ENCODE data around the gene NAGS. TPM values are rescaled to one million over a fixed set of nuclear protein-coding genes. Genes with fewer than 3 reads are reported as not detected.
"Not testable (repeated sequence)": the region's sequence is repeated elsewhere in the genome, so short reads cannot be mapped to it uniquely, and the experiment has no call there.

NAGS gene
- total RNA-seq (0.39 TPM), polyA plus RNA-seq (1 to 10 TPM; 1.2 to 1.9 (median 1.3) TPM)

DNA sequence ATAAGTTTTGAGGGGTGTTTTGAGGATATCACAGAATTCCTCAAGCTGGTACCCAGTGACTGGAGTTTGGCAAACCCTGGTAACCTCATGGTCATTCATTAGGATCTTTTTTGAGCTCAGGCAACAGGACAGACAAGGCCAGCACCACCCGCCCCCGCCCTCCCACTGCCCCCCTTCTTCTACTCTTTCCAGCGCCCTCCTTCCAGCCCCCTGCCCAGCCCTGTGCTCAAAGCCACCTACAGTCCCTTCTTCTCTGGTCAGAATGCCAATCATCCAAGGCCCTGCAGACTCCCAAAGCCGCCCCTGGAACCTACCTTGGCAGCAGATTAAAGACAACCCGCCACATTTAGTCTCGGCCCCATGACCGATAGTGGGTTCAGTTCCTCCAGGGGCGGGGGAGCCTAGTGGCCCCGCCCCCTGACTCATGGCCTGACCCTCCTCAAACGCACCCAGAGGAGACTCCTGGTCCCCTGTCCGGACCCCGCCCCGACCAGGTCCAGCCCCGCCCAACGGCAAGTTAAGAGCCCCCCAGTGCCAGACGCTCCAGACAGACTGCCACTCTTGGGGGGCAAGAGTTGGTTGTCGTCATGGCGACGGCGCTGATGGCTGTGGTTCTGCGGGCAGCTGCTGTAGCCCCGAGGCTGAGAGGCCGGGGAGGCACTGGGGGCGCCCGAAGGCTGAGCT is at the start of gene NAGS:
Gene NAGS (plus strand): TSS at position 546 of the 684 bp plus-strand sequence. CDS start 42 bp downstream, at position 588.
- Mint-ChIP-seq H3K36me3 (peaks cover under 1% of the 10 kb centered on the region), H3K27me3 (peaks cover 44% of the 10 kb centered on the region), H3K4me3 (peak within 1 kb of the TSS; percentile 68 to 91 (median 74)), H3K9me3 (no peaks in the 10 kb centered on the region), H3K4me1 (peaks cover 0 to 30% (median 16%) of the 10 kb centered on the region in 4 donors), H3K27ac (peak within 1 kb of the TSS in 1 of 3 donors; percentile 71)
- no peaks in the 10 kb centered on the region for H3K27me3 ChIP-seq (ENCODE audit: control insufficient read depth, insufficient read depth, low read length)
- H3K9me3 ChIP-seq (ENCODE audit: control insufficient read depth in 2 of 2, low read length in 2 of 2): no peaks in the 10 kb centered on the region
- no peaks in the 10 kb centered on the region for H3K36me3 ChIP-seq (ENCODE audit: control insufficient read depth, insufficient read depth, low read length)
- no peak within 1 kb of the TSS for H3K27ac ChIP-seq (ENCODE audit: insufficient read depth, low read length, poor library complexity, severe bottlenecking)
- peaks cover 44% of the 10 kb centered on the region for H3K4me1 ChIP-seq (ENCODE audit: control insufficient read depth, insufficient read depth, low read length, poor library complexity, severe bottlenecking)
- ATAC-seq (ENCODE audit: low read depth in 2 of 2) (no peak), DNase-seq (no peak)
- no peak within 1 kb of the TSS for H3K4me3 ChIP-seq (ENCODE audit: low read depth, low read length)

DNA sequence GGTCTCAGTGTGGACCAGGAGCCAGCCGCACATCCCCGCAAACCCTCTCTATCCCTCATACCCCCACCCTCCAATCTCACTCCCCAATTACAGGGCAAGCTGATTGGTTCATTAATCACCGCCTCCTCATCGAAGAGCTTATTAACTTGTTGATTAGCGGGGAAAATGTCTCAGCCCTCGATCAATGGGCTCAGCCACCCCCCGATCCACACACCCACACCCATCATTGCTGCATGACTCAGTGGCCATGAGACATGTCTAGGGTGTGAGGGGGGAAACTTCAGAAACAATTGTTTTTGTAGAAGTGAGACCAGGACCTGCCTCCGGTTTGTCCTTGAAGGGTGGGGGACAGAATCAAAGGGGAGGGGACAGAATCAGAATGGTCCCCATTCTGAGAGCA is 48.2 kb upstream of the NAGS start:
- Mint-ChIP-seq H3K9me3 (peaks cover 0 to 2% (median 0%) of the 10 kb centered on the region in 7 donors), H3K27ac (no peak overlapping the region), H3K27me3 (peaks cover 61% of the 10 kb centered on the region), H3K36me3 (peaks cover 5% of the 10 kb centered on the region), H3K4me3 (no peak overlapping the region), H3K4me1 (peaks cover 0 to 5% (median 0%) of the 10 kb centered on the region in 4 donors)
- ATAC-seq (ENCODE audit: low read depth in 2 of 2): no peak
- Histone ChIP-seq H3K27ac (ENCODE audit: insufficient read depth, low read length, poor library complexity, severe bottlenecking) (no peak overlapping the region), H3K27me3 (ENCODE audit: control insufficient read depth, insufficient read depth, low read length) (peaks cover 9% of the 10 kb centered on the region), H3K4me1 (ENCODE audit: control insufficient read depth, insufficient read depth, low read length, poor library complexity, severe bottlenecking) (peaks cover 4% of the 10 kb centered on the region), H3K36me3 (ENCODE audit: control insufficient read depth, insufficient read depth, low read length) (no peaks in the 10 kb centered on the region), H3K9me3 (ENCODE audit: control insufficient read depth in 2 of 2, low read length in 2 of 2) (no peaks in the 10 kb centered on the region), H3K4me3 (ENCODE audit: low read depth, low read length) (no peak overlapping the region)
- no peak for DNase-seq

GRCh38 chr17:43958748-43959352 is 45.6 kb upstream of the NAGS start:
- Mint-ChIP-seq H3K27ac (no peak overlapping the region), H3K36me3 (no peaks in the 10 kb centered on the region), H3K4me1 (no peaks in the 10 kb centered on the region), H3K9me3 (peaks cover 0 to 2% (median 0%) of the 10 kb centered on the region in 7 donors), H3K4me3 (no peak overlapping the region), H3K27me3 (peaks cover 58% of the 10 kb centered on the region)
- peaks cover 6% of the 10 kb centered on the region for H3K27me3 ChIP-seq (ENCODE audit: control insufficient read depth, insufficient read depth, low read length)
- no peaks in the 10 kb centered on the region for H3K4me1 ChIP-seq (ENCODE audit: control insufficient read depth, insufficient read depth, low read length, poor library complexity, severe bottlenecking)
- no peak overlapping the region for H3K4me3 ChIP-seq (ENCODE audit: low read depth, low read length)
- H3K9me3 ChIP-seq (ENCODE audit: control insufficient read depth in 2 of 2, low read length in 2 of 2): no peaks in the 10 kb centered on the region
- H3K36me3 ChIP-seq (ENCODE audit: control insufficient read depth, insufficient read depth, low read length): no peaks in the 10 kb centered on the region
- H3K27ac ChIP-seq (ENCODE audit: insufficient read depth, low read length, poor library complexity, severe bottlenecking): no peak overlapping the region
- no peak for ATAC-seq (ENCODE audit: low read depth in 2 of 2)
- no peak for DNase-seq

GRCh38 chr17:43961292-43961691 is 43.1 kb upstream of the NAGS start:
- H3K27ac ChIP-seq (ENCODE audit: insufficient read depth, low read length, poor library complexity, severe bottlenecking); H3K4me1 ChIP-seq (ENCODE audit: control insufficient read depth, insufficient read depth, low read length, poor library complexity, severe bottlenecking); H3K36me3 Mint-ChIP-seq; H3K4me3 ChIP-seq (ENCODE audit: low read depth, low read length); DNase-seq; H3K27me3 ChIP-seq (ENCODE audit: control insufficient read depth, insufficient read depth, low read length); H3K36me3 ChIP-seq (ENCODE audit: control insufficient read depth, insufficient read depth, low read length); H3K27ac Mint-ChIP-seq; ATAC-seq (ENCODE audit: low read depth in 2 of 2); H3K9me3 Mint-ChIP-seq; H3K4me3 Mint-ChIP-seq; H3K9me3 ChIP-seq (ENCODE audit: control insufficient read depth in 2 of 2, low read length in 2 of 2); H3K4me1 Mint-ChIP-seq: not testable (repeated sequence)
- peaks cover 37% of the 10 kb centered on the region for H3K27me3 Mint-ChIP-seq

- H3K27me3 Mint-ChIP-seq: peaks cover 31% of the 10 kb centered on the region
- DNase-seq (no peak), ATAC-seq (ENCODE audit: low read depth in 2 of 2) (no peak)
- no peaks in the 10 kb centered on the region for H3K4me1 Mint-ChIP-seq
- H3K4me3 Mint-ChIP-seq: no peak overlapping the region
- no peak overlapping the region for H3K4me3 ChIP-seq (ENCODE audit: low read depth, low read length)
- no peaks in the 10 kb centered on the region for H3K4me1 ChIP-seq (ENCODE audit: control insufficient read depth, insufficient read depth, low read length, poor library complexity, severe bottlenecking)
- no peak overlapping the region for H3K27ac ChIP-seq (ENCODE audit: insufficient read depth, low read length, poor library complexity, severe bottlenecking)
- H3K27ac Mint-ChIP-seq: no peak overlapping the region
- H3K9me3 ChIP-seq (ENCODE audit: control insufficient read depth in 2 of 2, low read length in 2 of 2): no peaks in the 10 kb centered on the region
- peaks cover 0 to 2% (median 0%) of the 10 kb centered on the region in 7 donors for H3K9me3 Mint-ChIP-seq
- no peaks in the 10 kb centered on the region for H3K36me3 ChIP-seq (ENCODE audit: control insufficient read depth, insufficient read depth, low read length)
- H3K36me3 Mint-ChIP-seq: no peaks in the 10 kb centered on the region
- peaks cover 7% of the 10 kb centered on the region for H3K27me3 ChIP-seq (ENCODE audit: control insufficient read depth, insufficient read depth, low read length)
Measured at GRCh38 chr17:43961954-43962353, 42.5 kb upstream of the NAGS start.

GRCh38 chr17:43962479-43962878 is 41.9 kb upstream of the NAGS start:
- peaks cover 25% of the 10 kb centered on the region for H3K27me3 Mint-ChIP-seq
- H3K4me1 Mint-ChIP-seq: no peaks in the 10 kb centered on the region
- no peak for ATAC-seq (ENCODE audit: low read depth in 2 of 2)
- H3K4me3 ChIP-seq (ENCODE audit: low read depth, low read length): no peak overlapping the region
- H3K9me3 Mint-ChIP-seq: peaks cover 0 to 2% (median 0%) of the 10 kb centered on the region in 7 donors
- H3K4me1 ChIP-seq (ENCODE audit: control insufficient read depth, insufficient read depth, low read length, poor library complexity, severe bottlenecking): no peaks in the 10 kb centered on the region
- peaks cover 7% of the 10 kb centered on the region for H3K27me3 ChIP-seq (ENCODE audit: control insufficient read depth, insufficient read depth, low read length)
- no peaks in the 10 kb centered on the region for H3K9me3 ChIP-seq (ENCODE audit: control insufficient read depth in 2 of 2, low read length in 2 of 2)
- DNase-seq: no peak
- no peaks in the 10 kb centered on the region for H3K36me3 Mint-ChIP-seq
- H3K27ac Mint-ChIP-seq: no peak overlapping the region
- no peak overlapping the region for H3K4me3 Mint-ChIP-seq
- H3K36me3 ChIP-seq (ENCODE audit: control insufficient read depth, insufficient read depth, low read length): no peaks in the 10 kb centered on the region
- no peak overlapping the region for H3K27ac ChIP-seq (ENCODE audit: insufficient read depth, low read length, poor library complexity, severe bottlenecking)

DNA sequence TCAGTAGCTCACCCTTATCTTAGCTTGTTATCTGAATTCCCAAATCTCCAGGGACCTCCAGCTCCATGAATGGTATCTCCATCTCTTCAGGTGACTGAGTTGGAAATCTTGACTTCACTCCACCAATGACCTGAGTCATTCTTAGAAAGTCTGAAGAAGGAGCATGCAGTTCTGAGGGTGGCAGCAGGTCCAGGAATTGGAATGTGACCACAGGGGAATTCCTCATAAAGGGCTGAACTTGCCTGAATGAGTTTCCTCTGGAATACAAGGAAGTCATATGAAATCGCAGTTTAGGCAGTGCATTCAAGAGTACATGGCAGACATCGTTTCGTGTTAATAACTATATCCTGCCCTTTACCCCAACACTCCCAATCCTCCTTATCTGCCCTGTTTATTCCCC is 38.1 kb upstream of the NAGS start:
- no peak for ATAC-seq (ENCODE audit: low read depth in 2 of 2)
- Mint-ChIP-seq H3K4me3 (no peak overlapping the region), H3K4me1 (no peaks in the 10 kb centered on the region), H3K36me3 (no peaks in the 10 kb centered on the region), H3K27me3 (peaks cover 16% of the 10 kb centered on the region), H3K9me3 (peaks cover 0 to 2% (median 0%) of the 10 kb centered on the region in 7 donors), H3K27ac (no peak overlapping the region)
- H3K9me3 ChIP-seq (ENCODE audit: control insufficient read depth in 2 of 2, low read length in 2 of 2): no peaks in the 10 kb centered on the region
- no peak for DNase-seq
- H3K4me1 ChIP-seq (ENCODE audit: control insufficient read depth, insufficient read depth, low read length, poor library complexity, severe bottlenecking): no peaks in the 10 kb centered on the region
- no peaks in the 10 kb centered on the region for H3K36me3 ChIP-seq (ENCODE audit: control insufficient read depth, insufficient read depth, low read length)
- H3K27me3 ChIP-seq (ENCODE audit: control insufficient read depth, insufficient read depth, low read length): peaks cover 9% of the 10 kb centered on the region
- no peak overlapping the region for H3K27ac ChIP-seq (ENCODE audit: insufficient read depth, low read length, poor library complexity, severe bottlenecking)
- H3K4me3 ChIP-seq (ENCODE audit: low read depth, low read length): no peak overlapping the region

Measured in CD4-positive, CD25-positive, alpha-beta regulatory T cell (primary cell).